Measurements from ENCODE around the gene TLL2. TPM values are rescaled to one million over a fixed set of nuclear protein-coding genes. Genes with fewer than 3 reads are reported as not detected.

TLL2 gene
- total RNA-seq, 1 donor from 2014 or later: 1.2 TPM

- DNase-seq (ENCODE audit: low spot score): no peak
Observed at GRCh38 chr10:96463562-96463961, 50.2 kb downstream of the TLL2 start.

- DNase-seq (ENCODE audit: low spot score): no peak
Observed at GRCh38 chr10:96462606-96463151, 51.0 kb downstream of the TLL2 start.

GRCh38 chr10:96460316-96460715, 53.4 kb downstream of the TLL2 start:
- DNase-seq (ENCODE audit: low spot score): no peak

- DNase-seq (ENCODE audit: low spot score): no peak
Observed at GRCh38 chr10:96457341-96457740, 56.4 kb downstream of the TLL2 start.

GRCh38 chr10:96456296-96456840, 57.4 kb downstream of the TLL2 start:
- no peak for DNase-seq (ENCODE audit: low spot score)

- no peak for DNase-seq (ENCODE audit: low spot score)
Observed at GRCh38 chr10:96453856-96454583, 59.7 kb downstream of the TLL2 start.

GRCh38 chr10:96452494-96453153, 61.1 kb downstream of the TLL2 start:
- no peak for DNase-seq (ENCODE audit: low spot score)

- no peak for DNase-seq (ENCODE audit: low spot score)
Observed at GRCh38 chr10:96450529-96451207, 63.1 kb downstream of the TLL2 start.

- DNase-seq (ENCODE audit: low spot score): no peak
Observed at GRCh38 chr10:96448558-96448957, 65.2 kb downstream of the TLL2 start.

GRCh38 chr10:96448021-96448457, 65.7 kb downstream of the TLL2 start:
- no peak for DNase-seq (ENCODE audit: low spot score)

- DNase-seq (ENCODE audit: low spot score): no peak
Observed at GRCh38 chr10:96446966-96447596, 66.6 kb downstream of the TLL2 start.

- no peak for DNase-seq (ENCODE audit: low spot score)
Observed at GRCh38 chr10:96441987-96442643, 71.6 kb downstream of the TLL2 start.

GRCh38 chr10:96441322-96441885, 72.3 kb downstream of the TLL2 start:
- DNase-seq (ENCODE audit: low spot score): no peak

- peak; percentile 57 for DNase-seq (ENCODE audit: low spot score)
Observed at GRCh38 chr10:96440361-96441292, 73.1 kb downstream of the TLL2 start.

- no peak for DNase-seq (ENCODE audit: low spot score)
Observed at GRCh38 chr10:96439725-96440124, 74.0 kb downstream of the TLL2 start.

GRCh38 chr10:96436035-96436434, 77.7 kb downstream of the TLL2 start:
- no peak for DNase-seq (ENCODE audit: low spot score)

- no peak for DNase-seq (ENCODE audit: low spot score)
Observed at GRCh38 chr10:96431211-96431970, 82.3 kb downstream of the TLL2 start.

GRCh38 chr10:96427291-96427690, 86.4 kb downstream of the TLL2 start:
- DNase-seq (ENCODE audit: low spot score): no peak

- DNase-seq (ENCODE audit: low spot score): no peak
Observed at GRCh38 chr10:96422525-96422924, 91.2 kb downstream of the TLL2 start.
